ENCODE data around the gene APIP. TPM values are rescaled to one million over a fixed set of nuclear protein-coding genes. Genes with fewer than 3 reads are reported as not detected.

APIP gene
- total and polyA plus RNA-seq, 2 of the 8 experiments (the other 6 are each of a cell fraction or from before 2014, with no cell fraction given) = 10.4 to 25.7 TPM

DNA sequence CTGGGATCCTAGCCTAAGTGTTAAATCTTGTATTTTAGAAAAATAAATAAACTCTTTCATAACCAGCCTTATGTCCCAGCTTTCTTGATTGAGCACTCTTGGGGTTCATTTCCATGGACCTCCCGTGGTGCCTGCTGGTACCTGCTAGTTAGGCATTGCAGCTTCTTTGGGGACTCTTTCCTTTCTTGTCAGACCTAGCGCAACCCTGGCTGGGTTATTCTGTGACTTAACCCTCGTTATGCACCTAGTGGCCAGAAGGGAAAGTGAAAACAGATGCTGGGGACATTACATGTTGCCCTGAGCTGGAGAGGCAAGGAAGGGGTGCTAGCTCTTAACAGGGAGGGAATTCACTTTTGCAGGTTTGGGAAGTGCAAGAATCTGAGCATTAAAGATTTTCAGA lies 46.8 kb downstream of the APIP start:
- H2BK5ac ChIP-seq (ENCODE audit: low read depth, low read length) = no peak overlapping the region
- H2BK15ac ChIP-seq (ENCODE audit: low read length) = no peak overlapping the region
- POLR2A ChIA-PET (ENCODE audit: partially characterized antibody) = no interaction called here
- no peak overlapping the region for H3K9ac ChIP-seq (replicated peaks in 1 of 4; ENCODE audit: extremely low read depth in 1 of 4, low read depth in 3 of 4, low read length in 3 of 4)
- no peaks in the 10 kb centered on the region for H3K79me2 ChIP-seq (ENCODE audit: control insufficient read depth in 1 of 2, insufficient read depth in 2 of 2, low read length in 2 of 2)
- CTCF ChIA-PET (ENCODE audit: partially characterized antibody) = interaction anchor here (0.7 to 4.5 kb wide), 17 partner anchors 9 to 326 kb away, joined by 3 to 25 read pairs (median 7); no protein-coding TSS in a partner anchor
- no peak overlapping the region for H4K91ac ChIP-seq (replicated peaks; ENCODE audit: insufficient read length, low read length)
- no peak overlapping the region for H2BK20ac ChIP-seq (ENCODE audit: low read length)
- no peaks in the 10 kb centered on the region for H3K79me1 ChIP-seq (ENCODE audit: low read depth, low read length)
- no peaks in the 10 kb centered on the region; a peak in 1 of 8 replicates for H3K36me3 ChIP-seq (ENCODE audit: control insufficient read depth in 2 of 4, insufficient read depth in 4 of 4, low read length in 3 of 4)
- H3K4me3 ChIP-seq (ENCODE audit: extremely low read depth in 1 of 4, insufficient read depth in 2 of 4, low read depth in 3 of 4, low read length in 4 of 4) = no peak overlapping the region
- no peak overlapping the region for H4K8ac ChIP-seq (ENCODE audit: extremely low read depth, insufficient read depth, low read length)
- no peak overlapping the region for H3K4me2 ChIP-seq (ENCODE audit: insufficient read depth in 1 of 2, low read depth in 2 of 2, low read length in 2 of 2)
- H4K20me1 ChIP-seq (replicated peaks in 1 of 2; ENCODE audit: control insufficient read depth in 1 of 2, insufficient read depth in 2 of 2, low read length in 2 of 2) = no peaks in the 10 kb centered on the region
- H3K4ac ChIP-seq (replicated peaks; ENCODE audit: insufficient read length, low read depth, low read length) = no peak overlapping the region
- H2AK5ac ChIP-seq (ENCODE audit: low read depth, low read length) = no peak overlapping the region
- no peaks in the 10 kb centered on the region for H3K4me1 ChIP-seq (replicated peaks in 1 of 4; ENCODE audit: control insufficient read depth in 3 of 4, insufficient read depth in 4 of 4, low read length in 3 of 4)
- H2BK120ac ChIP-seq (replicated peaks; ENCODE audit: low read depth, low read length) = no peak overlapping the region
- 80% methylated on average over 3 of the region's 3 CpGs; no CpG with 5 or more reads in 1 of the 2 experiments for WGBS, 2 experiments (ENCODE audit: extremely low coverage in 1 of 2, insufficient coverage in 1 of 2, insufficient read length in 1 of 2, insufficient replicate concordance in 2 of 2, low coverage in 1 of 2, low lambda C conversion rate in 2 of 2, missing lambda C conversion rate in 1 of 2)
- H3K9me3 ChIP-seq (ENCODE audit: insufficient read depth in 2 of 2, low read depth in 1 of 2, low read length in 1 of 2) = no peaks in the 10 kb centered on the region
- no peak overlapping the region for H3K23ac ChIP-seq (ENCODE audit: insufficient read length)
- no peaks in the 10 kb centered on the region for H3K23me2 ChIP-seq (ENCODE audit: low read depth, low read length)
- H3K18ac ChIP-seq (ENCODE audit: extremely low read depth, low read length) = no peak overlapping the region
- no peak overlapping the region for H4K5ac ChIP-seq (ENCODE audit: insufficient read length, low read depth, low read length)
- DNase-seq (ENCODE audit: low read depth in 1 of 2, low spot score in 2 of 2) = peak in 1 of 2 experiments; percentile 51
- no peak overlapping the region for H2AFZ ChIP-seq (ENCODE audit: low read length)
- no peak overlapping the region for H3K56ac ChIP-seq (replicated peaks; ENCODE audit: insufficient read length, low read depth, low read length)
- no peaks in the 10 kb centered on the region for H3K27me3 ChIP-seq (replicated peaks in 1 of 4; ENCODE audit: control insufficient read depth in 3 of 4, extremely low read depth in 1 of 4, insufficient read depth in 3 of 4, low read length in 3 of 4)
- no peak overlapping the region for H3K14ac ChIP-seq (ENCODE audit: insufficient read length)
- no peak overlapping the region for H3K27ac ChIP-seq (ENCODE audit: low read depth, low read length)
- H2BK12ac ChIP-seq (ENCODE audit: low read depth, low read length) = no peak overlapping the region
- FAIRE-seq = no peak
- no peak for TF ChIP-seq CBX8 (IDR thresholded peaks at IDR 0.05; ENCODE audit: borderline replicate concordance, low read depth, low read length)
- TF ChIP-seq BACH1 (IDR thresholded peaks at IDR 0.05; ENCODE audit: low read length) = no peak
- TF ChIP-seq, protein P1, sequence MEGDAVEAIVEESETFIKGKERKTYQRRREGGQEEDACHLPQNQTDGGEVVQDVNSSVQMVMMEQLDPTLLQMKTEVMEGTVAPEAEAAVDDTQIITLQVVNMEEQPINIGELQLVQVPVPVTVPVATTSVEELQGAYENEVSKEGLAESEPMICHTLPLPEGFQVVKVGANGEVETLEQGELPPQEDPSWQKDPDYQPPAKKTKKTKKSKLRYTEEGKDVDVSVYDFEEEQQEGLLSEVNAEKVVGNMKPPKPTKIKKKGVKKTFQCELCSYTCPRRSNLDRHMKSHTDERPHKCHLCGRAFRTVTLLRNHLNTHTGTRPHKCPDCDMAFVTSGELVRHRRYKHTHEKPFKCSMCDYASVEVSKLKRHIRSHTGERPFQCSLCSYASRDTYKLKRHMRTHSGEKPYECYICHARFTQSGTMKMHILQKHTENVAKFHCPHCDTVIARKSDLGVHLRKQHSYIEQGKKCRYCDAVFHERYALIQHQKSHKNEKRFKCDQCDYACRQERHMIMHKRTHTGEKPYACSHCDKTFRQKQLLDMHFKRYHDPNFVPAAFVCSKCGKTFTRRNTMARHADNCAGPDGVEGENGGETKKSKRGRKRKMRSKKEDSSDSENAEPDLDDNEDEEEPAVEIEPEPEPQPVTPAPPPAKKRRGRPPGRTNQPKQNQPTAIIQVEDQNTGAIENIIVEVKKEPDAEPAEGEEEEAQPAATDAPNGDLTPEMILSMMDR (IDR thresholded peaks at IDR 0.05; ENCODE audit: control extremely low read depth in 1 of 3, insufficient read depth in 1 of 3, low read depth in 1 of 3, low read length in 3 of 3) = peak; percentile 35 to 73 (median 44)
- TF ChIP-seq JUND (IDR thresholded peaks at IDR 0.05; ENCODE audit: low read length) = no peak
- no peak for TF ChIP-seq ASH2L (IDR thresholded peaks at IDR 0.05; ENCODE audit: low read length)
- TF ChIP-seq MAFK (IDR thresholded peaks at IDR 0.05; ENCODE audit: low read depth, low read length) = no peak
- TF ChIP-seq RAD21 (IDR thresholded peaks at IDR 0.05 in 1 of 2, conservative IDR thresholded peaks at IDR 0.05 in 1 of 2; ENCODE audit: low read depth in 2 of 2, low read length in 2 of 2) = peak; percentile 35 to 50
- TF ChIP-seq, protein P2, sequence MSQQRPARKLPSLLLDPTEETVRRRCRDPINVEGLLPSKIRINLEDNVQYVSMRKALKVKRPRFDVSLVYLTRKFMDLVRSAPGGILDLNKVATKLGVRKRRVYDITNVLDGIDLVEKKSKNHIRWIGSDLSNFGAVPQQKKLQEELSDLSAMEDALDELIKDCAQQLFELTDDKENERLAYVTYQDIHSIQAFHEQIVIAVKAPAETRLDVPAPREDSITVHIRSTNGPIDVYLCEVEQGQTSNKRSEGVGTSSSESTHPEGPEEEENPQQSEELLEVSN (IDR thresholded peaks at IDR 0.05) = no peak
- TF ChIP-seq YY1 (IDR thresholded peaks at IDR 0.05; ENCODE audit: low read depth, low read length) = no peak
- TF ChIP-seq NANOG (IDR thresholded peaks at IDR 0.05; ENCODE audit: insufficient read depth, low read depth, low read length, poor library complexity, severe bottlenecking) = no peak
